ENCODE data around the gene OXCT2.

OXCT2 gene

GRCh38 chr1:39733161-39733560 lies 38.0 kb downstream of the OXCT2 start:
- no peak for DNase-seq (ENCODE audit: low read depth in 2 of 2)

GRCh38 chr1:39732730-39733129 lies 38.4 kb downstream of the OXCT2 start:
- DNase-seq (ENCODE audit: low read depth in 2 of 2): no peak

GRCh38 chr1:39729842-39730241 lies 41.3 kb downstream of the OXCT2 start:
- DNase-seq (ENCODE audit: low read depth in 2 of 2): no peak

GRCh38 chr1:39729030-39729429 lies 42.1 kb downstream of the OXCT2 start:
- no peak for DNase-seq (ENCODE audit: low read depth in 2 of 2)

DNA sequence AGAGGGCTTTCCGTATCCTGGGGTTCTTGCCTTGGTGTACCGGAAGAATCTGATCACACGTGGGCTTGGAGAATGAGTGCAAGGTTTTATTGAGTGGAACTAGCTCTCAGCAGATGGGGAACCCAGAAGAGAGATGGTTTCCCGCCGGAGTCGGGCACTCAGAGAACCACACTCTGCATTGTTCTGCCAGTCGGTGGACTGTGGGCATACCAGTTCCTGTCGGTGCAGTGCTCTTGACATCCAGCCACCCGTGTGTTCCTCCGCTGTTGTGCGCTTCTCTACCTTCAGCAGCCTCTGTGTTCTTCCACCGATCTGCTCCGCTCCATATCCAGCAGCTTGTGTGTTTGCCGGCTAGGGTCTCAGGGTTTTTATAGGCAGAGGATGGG lies 43.2 kb downstream of the OXCT2 start:
- DNase-seq (ENCODE audit: low read depth in 2 of 2): no peak

- DNase-seq (ENCODE audit: low read depth in 2 of 2): no peak
These were observed 43.8 kb downstream of the OXCT2 start for GRCh38 chr1:39727221-39727931.

DNA sequence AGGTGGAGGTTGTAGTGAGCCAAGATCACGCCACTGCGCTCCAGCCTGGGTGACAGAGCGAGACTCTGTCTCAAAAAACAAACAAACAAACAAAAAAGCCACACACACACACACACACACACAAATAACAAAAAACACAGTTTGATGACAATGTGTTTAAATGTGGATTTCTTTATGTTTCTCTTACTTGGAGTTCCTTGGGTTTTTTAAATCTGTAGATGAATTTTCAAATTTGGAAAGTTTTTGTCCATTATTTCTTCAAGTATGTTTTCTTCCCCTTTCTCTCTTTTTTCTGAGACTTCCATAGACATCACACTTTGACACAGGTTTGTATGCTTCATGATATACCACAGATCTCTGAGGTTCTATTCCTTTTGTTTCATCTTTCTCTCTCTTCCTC lies 44.5 kb downstream of the OXCT2 start:
- no peak for DNase-seq (ENCODE audit: low read depth in 2 of 2)

GRCh38 chr1:39722495-39722894 lies 48.7 kb downstream of the OXCT2 start:
- DNase-seq (ENCODE audit: low read depth in 2 of 2): no peak

DNA sequence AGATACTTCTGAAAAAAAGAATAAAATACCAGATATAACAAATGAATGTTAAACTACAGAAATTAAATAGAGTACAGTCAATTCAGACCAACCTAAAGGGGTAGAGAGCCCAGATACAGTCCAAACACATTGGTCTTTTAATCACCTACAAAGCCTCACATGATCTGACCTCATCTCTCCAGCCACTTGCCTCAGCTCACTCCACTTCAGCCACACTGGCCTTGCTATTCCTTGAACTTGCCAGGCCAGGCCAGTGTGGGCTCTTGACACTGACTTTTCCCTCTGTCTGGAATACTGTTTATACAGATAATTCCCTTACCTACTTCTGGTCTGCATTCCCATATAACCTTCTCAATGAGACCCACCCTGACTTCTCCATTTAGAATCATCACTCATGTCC lies 49.5 kb downstream of the OXCT2 start:
- no peak for DNase-seq (ENCODE audit: low read depth in 2 of 2)

- no peak for DNase-seq (ENCODE audit: low read depth in 2 of 2)
These were observed 50.8 kb downstream of the OXCT2 start for GRCh38 chr1:39720094-39720999.

All from stimulated activated CD8-positive, alpha-beta memory T cell treated with anti-CD3 and anti-CD28 coated beads, Interleukin-15, amount 100 ng/mL, for 4 hours (primary cell).